ENCODE data around the gene TBRG4.

- TF ChIP-seq, protein P1, sequence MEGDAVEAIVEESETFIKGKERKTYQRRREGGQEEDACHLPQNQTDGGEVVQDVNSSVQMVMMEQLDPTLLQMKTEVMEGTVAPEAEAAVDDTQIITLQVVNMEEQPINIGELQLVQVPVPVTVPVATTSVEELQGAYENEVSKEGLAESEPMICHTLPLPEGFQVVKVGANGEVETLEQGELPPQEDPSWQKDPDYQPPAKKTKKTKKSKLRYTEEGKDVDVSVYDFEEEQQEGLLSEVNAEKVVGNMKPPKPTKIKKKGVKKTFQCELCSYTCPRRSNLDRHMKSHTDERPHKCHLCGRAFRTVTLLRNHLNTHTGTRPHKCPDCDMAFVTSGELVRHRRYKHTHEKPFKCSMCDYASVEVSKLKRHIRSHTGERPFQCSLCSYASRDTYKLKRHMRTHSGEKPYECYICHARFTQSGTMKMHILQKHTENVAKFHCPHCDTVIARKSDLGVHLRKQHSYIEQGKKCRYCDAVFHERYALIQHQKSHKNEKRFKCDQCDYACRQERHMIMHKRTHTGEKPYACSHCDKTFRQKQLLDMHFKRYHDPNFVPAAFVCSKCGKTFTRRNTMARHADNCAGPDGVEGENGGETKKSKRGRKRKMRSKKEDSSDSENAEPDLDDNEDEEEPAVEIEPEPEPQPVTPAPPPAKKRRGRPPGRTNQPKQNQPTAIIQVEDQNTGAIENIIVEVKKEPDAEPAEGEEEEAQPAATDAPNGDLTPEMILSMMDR (IDR thresholded peaks at IDR 0.05; ENCODE audit: borderline replicate concordance, extremely low read depth, low read length, poor library complexity, severe bottlenecking): no peak
- no peak for TF ChIP-seq EZH2 (IDR thresholded peaks at IDR 0.05; ENCODE audit: borderline replicate concordance, low read depth, low read length, severe bottlenecking)
Measured at GRCh38 chr7:45108863-45109262, 2.6 kb downstream of the TBRG4 start.
